ENCODE data around the gene QRICH1. TPM values are rescaled to one million over a fixed set of nuclear protein-coding genes. Genes with fewer than 3 reads are reported as not detected.

Gene QRICH1
- total RNA-seq, 1 donor from 2014 or later, result 53.6 TPM

GRCh38 chr3:48982016-48982415, 111.9 kb downstream of the QRICH1 start:
- no peak for DNase-seq (ENCODE audit: low read depth)
- no peak for TF ChIP-seq CTCF (conservative IDR thresholded peaks at IDR 0.05; ENCODE audit: low read depth, low read length)
- no peak overlapping the region for H3K4me3 ChIP-seq (ENCODE audit: low read depth, low read length)

- no peak for DNase-seq (ENCODE audit: low read depth)
- H3K4me3 ChIP-seq (ENCODE audit: low read depth, low read length), result no peak overlapping the region
- TF ChIP-seq CTCF (conservative IDR thresholded peaks at IDR 0.05; ENCODE audit: low read depth, low read length), result no peak
These were observed 113.6 kb downstream of the QRICH1 start for GRCh38 chr3:48980295-48980694.

Other genes starting within 250 kb of the QRICH1 start
- 23.5 and 30.4 TPM in 2 replicates for gene PRKAR2A, start 246.2 kb downstream of the QRICH1 start, total RNA-seq
- 7.5 and 12.3 TPM in 2 replicates for gene SLC25A20, start 195.2 kb downstream of the QRICH1 start, total RNA-seq
- gene ARIH2, start 175.2 kb downstream of the QRICH1 start, total RNA-seq, result 44.8 and 76.7 TPM in 2 replicates
- gene P4HTM, start 103.8 kb downstream of the QRICH1 start, total RNA-seq, result 17.1 and 23.2 TPM in 2 replicates
- 86.1 and 99.5 TPM in 2 replicates for gene WDR6, start 86.7 kb downstream of the QRICH1 start, total RNA-seq
- gene DALRD3, start 75.5 kb downstream of the QRICH1 start, total RNA-seq, result 55.0 and 64.3 TPM in 2 replicates
- gene NDUFAF3, start 72.0 kb downstream of the QRICH1 start, total RNA-seq, result 160 and 280 TPM in 2 replicates
- 253 and 258 TPM in 2 replicates for gene IMPDH2, start 64.7 kb downstream of the QRICH1 start, total RNA-seq
- 299 and 306 TPM in 2 replicates for gene QARS1, start 10.7 kb upstream of the QRICH1 start, total RNA-seq
- gene USP19, start 26.8 kb upstream of the QRICH1 start, total RNA-seq, result 34.7 and 35.9 TPM in 2 replicates
- gene LAMB2, start 39.0 kb upstream of the QRICH1 start, total RNA-seq, result 116 and 232 TPM in 2 replicates
- 33.4 and 44.4 TPM in 2 replicates for gene CCDC71, start 72.3 kb upstream of the QRICH1 start, total RNA-seq
- 8.0 and 16.5 TPM in 2 replicates for gene KLHDC8B, start 77.5 kb upstream of the QRICH1 start, total RNA-seq
- 0.51 and 0.92 TPM in 2 replicates for gene C3orf62, start 183.2 kb upstream of the QRICH1 start, total RNA-seq
- 6.2 and 8.7 TPM in 2 replicates for gene USP4, start 246.0 kb upstream of the QRICH1 start, total RNA-seq